AG04450 (cell line): ENCODE measurements around the gene ZFAND6. TPM values are rescaled to one million over a fixed set of nuclear protein-coding genes. Genes with fewer than 3 reads are reported as not detected.
A peak's percentile ranks its signal among the peaks of the same experiment; 100 is the strongest.

Experiments used
- CTCF ChIA-PET: fragments of 300-600, 350-600 bp; formaldehyde crosslinking; extraction: SDS; loops from one replicate; lab custom pipeline; 2022; ENCODE audit warnings: antibody characterized with exemption, inconsistent platforms; lab: Charles Lee
- POLR2A ChIA-PET: fragments of 350-600 bp; formaldehyde crosslinking; extraction: SDS; loops from one replicate; lab custom pipeline; 2021; ENCODE audit warnings: antibody characterized with exemption, inconsistent platforms; lab: Yijun Ruan, JAX
- DNase-seq: peaks from one replicate; pipeline ENCODE4 v3.0.0-alpha.2; 2011; ENCODE audit warnings: low read depth, low spot score
- H3K27ac ChIP-seq: one replicate; pipeline ENCODE4 v1.5.1; 2012; ENCODE audit warnings: low read depth, low read length, control low read depth
- H3K27me3 ChIP-seq: one replicate; pipeline ENCODE4 v1.6.0; 2012; ENCODE audit warnings: low read length; ENCODE audit not compliant: control insufficient read depth, insufficient read depth
- H3K4me3 ChIP-seq: 2 replicates; pipeline ENCODE4 v1.5.1; 2011; ENCODE audit warnings: mild to moderate bottlenecking, low read depth, low read length, control low read depth
- H3K9me3 ChIP-seq: 2 replicates; pipeline ENCODE4 v1.5.1; 2012; ENCODE audit warnings: low read length; ENCODE audit not compliant: control insufficient read depth, insufficient read depth
- CTCF ChIP-seq: IDR thresholded peaks from 2 replicates; pipeline ENCODE4 v1.5.1; 2011; ENCODE audit warnings: low read depth, low read length, control low read depth, inconsistent platforms
- polyA plus RNA-seq: library from polyadenylated mRNA; depleted of rRNA; stranded (reverse); fragments of >200 nt; gene quantifications from 2 replicates; pipeline ENCODE4 v1.2.3, GENCODE V29; 2011

Gene ZFAND6
- polyA plus RNA-seq, 1 experiment = 166 TPM

- POLR2A ChIA-PET = interaction anchor here (0.7 kb wide), 1 partner anchor 41 kb away, joined by 4 read pairs; no protein-coding TSS in a partner anchor
Measured at GRCh38 chr15:80071652-80072051, 12.2 kb downstream of the ZFAND6 start.

GRCh38 chr15:80072285-80072994 is 13.0 kb downstream of the ZFAND6 start:
- POLR2A ChIA-PET = interaction anchor here (0.7 to 1.0 kb wide), 3 partner anchors 12 to 88 kb away, joined by 3 to 4 read pairs (median 3); no protein-coding TSS in a partner anchor
- CTCF ChIA-PET = interaction anchor here (0.7 to 1.4 kb wide), 2 partner anchors 10 to 16 kb away, joined by 3 to 4 read pairs; no protein-coding TSS in a partner anchor
- TF ChIP-seq CTCF = no peak
- DNase-seq = peak; percentile 57
- Histone ChIP-seq H3K4me3 (peak overlapping the region; percentile 70), H3K27me3 (no peaks in the 10 kb centered on the region), H3K27ac (no peak overlapping the region), H3K9me3 (no peaks in the 10 kb centered on the region)

More at GRCh38 chr15:80071652-80072051, 12.2 kb downstream of the ZFAND6 start:
- CTCF ChIA-PET = interaction anchor here (1.4 kb wide), 1 partner anchor 9 kb away, joined by 4 read pairs; no protein-coding TSS in a partner anchor
- Histone ChIP-seq H3K9me3 (no peaks in the 10 kb centered on the region), H3K4me3 (no peak overlapping the region), H3K27me3 (no peaks in the 10 kb centered on the region), H3K27ac (no peak overlapping the region)
- TF ChIP-seq CTCF = no peak
- no peak for DNase-seq

GRCh38 chr15:80073197-80073596 is 13.7 kb downstream of the ZFAND6 start:
- ChIA-PET POLR2A (no interaction called here), CTCF (no interaction called here)
- Histone ChIP-seq H3K27me3 (no peaks in the 10 kb centered on the region), H3K27ac (no peak overlapping the region), H3K9me3 (no peaks in the 10 kb centered on the region), H3K4me3 (peak overlapping the region; percentile 70)
- TF ChIP-seq CTCF = no peak
- DNase-seq = no peak

- no peaks in the 10 kb centered on the region; the same call in 1 of the 2 replicates for H3K9me3 ChIP-seq
- TF ChIP-seq CTCF = no peak
- H3K27ac ChIP-seq = no peak overlapping the region
- no peak for DNase-seq
- POLR2A ChIA-PET = interaction anchor here (0.7 kb wide), 1 partner anchor 269 kb away, joined by 3 read pairs; no protein-coding TSS in a partner anchor
- CTCF ChIA-PET = interaction anchor here (0.7 to 1.5 kb wide), 6 partner anchors 11 to 1326 kb away, joined by 3 to 5 read pairs (median 3); no protein-coding TSS in a partner anchor
- no peak overlapping the region for H3K4me3 ChIP-seq
- no peaks in the 10 kb centered on the region for H3K27me3 ChIP-seq
Measured at GRCh38 chr15:80076321-80077318, 17.1 kb downstream of the ZFAND6 start.
